Thyroid gland (tissue), 4 donors: ENCODE data around the gene SPON1.

Source experiments
- CTCF ChIP-seq, 6 experiments: fragments of 200-600 bp in 3 of 6; fragments of 450-650 bp in 3 of 6; sonication (generic) in 3 of 6; IDR thresholded peaks; one replicate each; pipeline ENCODE4 v1.5.1; 2016 to 2019; ENCODE audit warnings: antibody characterized with exemption in 6 of 6, mild to moderate bottlenecking in 2 of 6, inconsistent platforms in 1 of 6, moderate library complexity in 1 of 6
- POLR2A ChIP-seq, 2 donors: fragments of 450-650 bp; IDR thresholded peaks; one replicate each; pipeline ENCODE4 v1.6.1; 2017; ENCODE audit warnings: antibody characterized with exemption in 2 of 2, mild to moderate bottlenecking in 2 of 2, moderate library complexity in 1 of 2

GRCh38 chr11:14264966-14265365 lies 302.4 kb downstream of the SPON1 start:
- TF ChIP-seq CTCF (IDR thresholded peaks at IDR 0.05), result no peak
- TF ChIP-seq POLR2A (IDR thresholded peaks at IDR 0.05), result no peak
